ENCODE measurements around the gene TNFRSF8.
A peak's percentile ranks its signal among the peaks of the same experiment; 100 is the strongest.
"Not testable (repeated sequence)": the region's sequence is repeated elsewhere in the genome, so short reads cannot be mapped to it uniquely, and the experiment has no call there.

TNFRSF8 gene

DNA sequence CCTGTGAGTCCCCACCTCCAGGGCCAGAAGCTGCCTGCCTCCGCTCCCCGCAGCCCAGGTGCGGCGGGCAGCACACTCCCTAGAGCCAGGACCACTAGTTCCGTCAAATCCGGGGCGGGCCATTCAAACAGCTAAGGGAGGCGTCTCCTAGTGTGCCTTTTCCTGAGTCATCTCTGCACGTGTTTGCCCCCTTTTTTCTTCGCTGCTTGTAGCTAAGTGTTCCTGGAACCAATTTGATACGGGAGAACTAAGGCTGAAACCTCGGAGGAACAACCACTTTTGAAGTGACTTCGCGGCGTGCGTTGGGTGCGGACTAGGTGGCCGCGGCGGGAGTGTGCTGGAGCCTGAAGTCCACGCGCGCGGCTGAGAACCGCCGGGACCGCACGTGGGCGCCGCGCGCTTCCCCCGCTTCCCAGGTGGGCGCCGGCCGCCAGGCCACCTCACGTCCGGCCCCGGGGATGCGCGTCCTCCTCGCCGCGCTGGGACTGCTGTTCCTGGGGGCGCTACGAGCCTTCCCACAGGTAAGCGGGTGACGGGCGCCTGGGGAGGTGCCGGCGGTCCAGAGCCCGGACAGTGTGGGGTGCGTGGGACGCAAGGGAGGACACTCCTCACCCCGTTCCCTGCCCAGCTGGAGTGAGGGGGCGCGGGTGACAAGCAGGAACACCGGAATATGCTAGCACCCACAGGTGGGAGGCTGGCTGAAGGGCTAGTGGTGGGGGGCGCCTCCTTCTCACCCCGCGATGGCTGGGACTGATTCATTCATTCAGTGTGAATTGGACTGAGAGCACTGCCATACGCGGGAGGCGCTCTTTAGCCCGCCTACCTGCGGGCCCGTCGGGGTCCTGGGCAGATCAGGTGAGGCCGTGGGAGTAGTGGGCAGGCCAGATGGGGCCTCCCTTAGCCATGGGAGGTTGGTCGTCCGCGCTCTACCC, at the start of gene TNFRSF8:
TSS of gene TNFRSF8 (plus strand) at position 163 of the 932 bp plus-strand sequence. CDS start at position 459, 296 bp downstream.
- no peak for DNase-seq (ENCODE audit: low read depth in 2 of 2)

DNA sequence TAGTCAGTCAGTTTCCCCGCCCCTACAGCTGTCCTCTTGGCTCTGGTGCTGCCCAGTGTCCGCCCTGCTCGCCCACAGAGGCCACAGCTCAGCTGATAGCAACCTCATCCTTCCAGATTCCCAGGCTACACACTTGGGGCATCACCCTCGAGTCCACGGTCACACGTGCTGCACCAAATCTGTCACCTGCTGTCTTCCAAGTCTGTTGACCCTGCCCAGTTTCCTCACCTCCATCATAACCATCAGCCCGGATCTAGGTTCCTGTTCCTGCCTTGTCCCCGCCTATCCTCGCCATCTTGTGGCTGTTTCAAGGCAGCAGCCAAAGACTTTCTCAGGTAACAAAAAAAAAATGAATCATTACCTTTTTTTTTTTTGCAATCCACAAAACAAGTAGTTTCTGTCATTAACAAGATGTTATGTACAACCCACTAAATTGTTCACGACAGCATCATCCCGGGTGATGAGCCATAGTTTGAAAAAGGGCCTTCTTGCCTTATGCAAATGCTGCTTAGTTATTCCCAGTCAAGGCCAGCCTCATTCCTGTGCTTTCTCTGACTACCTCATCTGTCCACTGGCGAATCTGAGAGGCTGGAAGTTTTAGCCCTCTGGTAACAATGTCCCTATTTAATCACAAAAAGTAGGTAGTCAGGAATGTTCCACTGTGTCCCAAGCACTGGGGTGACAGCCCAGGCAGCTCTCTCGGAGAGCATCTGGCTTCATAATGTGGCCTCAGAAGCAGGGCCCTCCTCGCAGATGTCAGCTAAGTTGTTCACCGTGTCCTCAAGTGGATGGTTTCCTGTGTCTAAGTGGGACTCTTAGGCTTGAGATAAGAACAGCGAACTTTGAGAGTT, 48.7 kb upstream of the TNFRSF8 start:
- DNase-seq (ENCODE audit: low read depth in 2 of 2), result no peak

DNA sequence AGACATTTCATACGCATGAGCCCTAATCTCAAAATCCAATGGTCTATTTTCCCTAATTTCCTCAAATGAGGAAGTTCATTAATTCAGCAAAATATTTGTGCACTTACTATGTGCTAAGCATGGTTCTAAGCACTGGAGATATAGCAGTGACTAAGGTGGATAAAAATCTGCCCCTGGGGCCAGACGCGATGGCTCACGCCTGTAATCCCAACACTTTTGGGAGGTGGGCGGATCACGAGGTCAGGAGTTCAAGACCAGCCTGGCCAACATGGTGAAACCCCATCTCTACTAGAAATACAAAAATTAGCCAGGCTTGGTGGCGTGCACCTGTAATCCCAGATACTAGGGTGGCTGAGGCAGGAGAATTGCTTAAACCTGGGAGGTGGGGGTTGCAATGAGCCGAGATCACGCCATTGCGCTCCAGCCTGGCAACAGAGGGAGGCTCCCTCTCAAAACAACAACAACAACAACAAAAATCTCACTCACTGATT, 48.1 kb upstream of the TNFRSF8 start:
- DNase-seq (ENCODE audit: low read depth in 2 of 2), result no peak

DNA sequence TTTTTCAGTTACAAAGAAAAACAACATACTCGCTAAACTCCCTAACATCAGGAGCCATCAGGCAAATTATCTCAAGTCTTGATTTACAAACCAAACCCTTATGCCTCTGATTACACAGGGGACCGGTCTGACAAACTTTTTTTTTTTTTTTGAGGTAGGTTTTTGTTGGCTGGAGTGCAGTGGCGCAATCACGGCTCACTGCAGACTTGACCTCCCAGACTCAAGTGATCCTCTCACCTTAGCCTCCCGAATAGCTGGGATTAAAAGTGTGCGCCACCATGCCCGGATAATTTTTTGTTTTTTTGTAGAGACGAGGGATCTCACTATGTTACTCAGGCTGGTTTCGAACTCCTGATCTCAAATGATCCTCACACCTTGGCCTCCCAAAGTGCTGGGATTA, 47.6 kb upstream of the TNFRSF8 start:
- DNase-seq (ENCODE audit: low read depth in 2 of 2), result no peak

DNA sequence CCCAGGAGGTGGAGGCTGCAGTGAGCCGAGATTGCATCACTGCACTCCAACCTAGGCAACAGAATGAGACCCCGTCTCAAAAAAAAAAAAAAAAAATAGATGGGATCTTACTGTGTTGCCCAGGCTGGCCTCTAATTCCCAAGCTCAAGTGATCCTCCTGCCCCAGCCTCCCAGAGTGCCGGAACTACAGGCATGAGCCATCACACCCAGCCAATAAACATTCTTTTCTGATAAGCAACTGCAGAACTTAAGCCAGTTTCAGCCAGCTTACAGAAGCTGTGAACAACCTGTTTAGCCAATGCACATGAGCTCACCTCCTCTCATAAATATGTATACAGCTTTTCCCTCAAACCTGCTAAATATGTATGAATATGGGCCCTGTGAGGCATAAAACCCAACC, 46.9 kb upstream of the TNFRSF8 start:
- no peak for DNase-seq (ENCODE audit: low read depth in 2 of 2)

DNA sequence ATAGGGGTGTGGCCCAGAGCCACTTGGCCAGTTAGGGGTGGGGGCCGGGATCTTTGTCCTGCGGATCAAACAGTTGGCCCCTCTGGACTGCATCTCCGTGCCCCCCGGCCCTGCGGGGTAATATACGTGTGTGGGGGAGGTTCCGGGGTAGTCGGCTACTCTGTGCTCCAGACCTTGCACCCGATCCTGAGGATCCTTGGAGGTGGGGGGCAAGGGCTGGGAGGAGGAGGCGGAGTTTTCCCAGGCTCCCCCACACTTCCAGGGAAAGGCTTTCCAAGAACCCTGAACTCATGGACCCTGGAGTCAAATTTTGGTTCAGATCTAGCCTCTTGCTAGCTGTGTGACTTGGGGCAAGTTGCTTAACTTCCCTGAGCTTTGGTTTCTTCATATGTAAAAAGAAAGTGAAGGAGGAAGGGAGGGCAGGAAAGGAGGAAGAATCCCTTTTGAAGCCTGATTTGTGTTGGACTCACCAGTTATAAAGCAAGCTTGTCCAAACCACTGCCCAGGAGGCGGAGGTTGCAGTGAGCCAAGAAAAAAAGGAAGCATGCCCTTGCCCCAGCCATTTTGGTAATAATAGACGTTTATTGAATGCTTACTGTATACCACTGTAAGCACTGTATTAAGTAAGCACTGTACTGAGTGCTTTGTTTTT, 43.1 kb upstream of the TNFRSF8 start:
- no peak for DNase-seq (ENCODE audit: low read depth in 2 of 2)

DNA sequence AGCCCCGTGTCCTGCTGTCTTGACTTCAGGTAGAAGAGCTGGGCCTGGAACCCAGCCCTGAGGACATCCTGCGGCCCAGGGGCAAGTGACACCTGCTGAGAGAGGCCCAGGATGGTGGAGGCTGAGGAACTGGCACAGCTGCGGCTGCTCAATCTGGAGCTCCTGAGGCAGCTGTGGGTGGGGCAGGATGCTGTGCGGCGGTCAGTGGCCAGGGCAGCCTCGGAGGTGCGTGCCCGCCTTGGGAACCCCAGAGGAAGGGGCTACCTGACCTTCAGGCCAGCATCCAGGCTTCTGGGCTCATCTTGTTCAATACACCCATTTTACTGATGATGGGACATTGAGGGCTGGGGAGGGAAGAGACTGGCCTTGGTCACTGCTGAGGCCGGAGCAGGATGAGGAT, 41.5 kb upstream of the TNFRSF8 start:
- no peak for DNase-seq (ENCODE audit: low read depth in 2 of 2)

DNA sequence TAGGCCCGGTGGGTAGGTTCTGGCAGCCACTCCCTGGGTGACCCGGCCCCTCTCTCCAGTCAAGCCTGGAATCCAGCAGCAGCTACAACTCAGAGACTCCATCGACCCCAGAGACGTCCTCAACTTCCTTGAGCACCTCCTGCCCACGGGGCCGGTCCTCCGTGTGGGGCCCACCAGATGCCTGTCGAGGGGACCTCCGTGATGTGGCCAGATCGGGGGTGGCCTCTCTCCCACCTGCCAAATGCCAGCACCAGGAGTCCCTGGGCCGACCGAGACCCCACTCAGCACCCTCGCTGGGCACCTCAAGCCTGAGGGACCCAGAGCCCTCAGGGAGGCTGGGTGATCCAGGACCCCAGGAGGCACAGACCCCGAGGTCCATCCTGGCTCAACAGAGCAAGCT, 41.1 kb upstream of the TNFRSF8 start:
- DNase-seq (ENCODE audit: low read depth in 2 of 2), result no peak

DNA sequence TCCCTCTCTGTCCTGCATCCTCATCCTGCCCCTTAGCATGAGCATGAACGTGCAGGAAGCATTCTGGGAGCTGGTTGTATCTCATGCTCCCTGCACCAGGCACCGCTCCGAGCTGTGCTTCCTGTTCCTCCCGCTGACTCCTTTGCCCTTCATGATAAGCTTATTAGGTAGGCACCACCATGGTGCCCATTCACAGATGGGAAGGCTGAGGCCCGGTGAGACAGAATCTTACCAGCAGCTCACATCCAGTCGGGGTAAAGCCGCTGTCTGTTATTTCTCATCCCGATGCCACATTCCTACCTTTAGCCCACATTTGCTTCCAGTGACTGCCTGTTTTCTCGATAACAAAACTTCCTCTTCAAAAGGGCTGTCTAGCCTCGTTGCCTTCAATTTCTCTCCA, 36.5 kb upstream of the TNFRSF8 start:
- no peak for DNase-seq (ENCODE audit: low read depth in 2 of 2)

DNA sequence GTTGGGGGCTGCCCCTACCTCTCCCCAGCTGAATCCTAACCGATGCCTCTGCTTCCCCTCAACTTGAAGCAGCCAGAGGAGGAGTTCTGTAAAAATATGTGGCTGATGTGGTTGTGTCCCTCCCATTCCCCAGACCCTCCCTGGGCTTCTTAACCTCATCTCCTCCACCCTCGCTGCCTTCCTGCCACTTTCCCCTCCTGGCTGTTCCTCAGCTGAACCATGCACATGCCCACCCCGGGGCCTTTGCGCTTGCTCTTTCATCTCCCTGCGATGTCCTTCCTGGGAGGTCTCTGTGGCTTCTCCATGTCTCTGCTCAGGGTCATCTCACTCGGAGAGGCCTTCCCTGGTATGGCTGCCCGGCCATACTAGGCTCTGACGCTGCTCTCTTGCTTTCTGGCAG, 34.9 kb upstream of the TNFRSF8 start:
- DNase-seq (ENCODE audit: low read depth in 2 of 2), result no peak

DNA sequence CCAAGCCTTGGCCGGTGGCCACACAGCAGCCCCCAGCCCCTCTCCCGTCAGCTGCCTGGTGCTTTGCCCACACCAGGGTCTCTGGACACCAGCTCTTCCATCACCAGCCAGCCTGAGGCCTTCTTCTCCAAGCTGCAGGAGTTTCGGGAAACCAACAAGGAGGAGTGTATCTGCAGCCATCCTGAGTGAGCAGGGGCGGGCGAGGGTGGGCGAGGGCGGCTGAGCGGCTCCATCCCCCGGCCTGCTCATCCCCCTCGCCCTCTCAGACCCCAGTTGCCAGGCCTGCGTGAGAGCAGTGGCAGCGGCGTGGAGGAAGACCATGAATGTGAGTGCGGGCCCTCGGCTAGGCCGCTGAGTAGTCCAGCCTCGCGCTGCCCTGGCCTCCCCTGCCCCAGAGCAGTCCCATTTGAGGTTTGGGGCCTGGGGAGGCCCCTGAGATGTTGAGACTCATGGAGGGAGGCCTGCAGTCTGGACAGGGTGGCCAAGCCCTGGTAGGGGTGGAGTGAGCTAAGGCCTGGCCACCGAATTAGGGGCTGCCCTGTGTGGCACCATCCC, 34.1 kb upstream of the TNFRSF8 start:
- no peak for DNase-seq (ENCODE audit: low read depth in 2 of 2)

DNA sequence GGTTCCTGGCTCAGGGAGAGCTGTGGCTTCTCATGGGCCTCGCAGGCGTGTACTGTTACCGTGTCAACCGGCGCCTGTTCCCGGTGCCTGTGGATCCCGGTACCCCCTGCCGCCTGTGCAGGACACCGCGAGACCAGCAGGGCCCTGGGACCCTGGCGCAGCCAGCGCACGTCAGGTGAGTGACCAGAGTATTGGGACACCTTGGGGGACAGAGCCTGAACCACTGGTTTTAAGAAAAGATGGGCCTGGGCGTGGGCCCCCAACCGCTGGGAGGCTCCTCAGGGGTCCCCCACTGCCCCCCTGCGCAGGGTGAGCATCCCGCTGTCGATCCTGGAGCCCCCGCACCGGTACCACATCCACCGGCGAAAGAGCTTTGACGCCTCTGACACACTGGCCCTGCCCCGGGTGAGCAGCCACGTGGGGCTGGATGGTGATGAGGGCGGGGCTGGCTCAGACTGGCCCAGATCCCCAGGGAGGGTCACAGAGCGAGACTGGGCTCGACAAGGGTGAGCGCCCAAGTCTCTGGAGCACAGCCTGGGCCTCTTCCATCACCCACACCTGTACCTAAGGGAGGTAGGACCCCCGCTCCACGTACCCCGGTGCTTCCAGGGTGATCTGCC, 33.3 kb upstream of the TNFRSF8 start:
- no peak for DNase-seq (ENCODE audit: low read depth in 2 of 2)

DNA sequence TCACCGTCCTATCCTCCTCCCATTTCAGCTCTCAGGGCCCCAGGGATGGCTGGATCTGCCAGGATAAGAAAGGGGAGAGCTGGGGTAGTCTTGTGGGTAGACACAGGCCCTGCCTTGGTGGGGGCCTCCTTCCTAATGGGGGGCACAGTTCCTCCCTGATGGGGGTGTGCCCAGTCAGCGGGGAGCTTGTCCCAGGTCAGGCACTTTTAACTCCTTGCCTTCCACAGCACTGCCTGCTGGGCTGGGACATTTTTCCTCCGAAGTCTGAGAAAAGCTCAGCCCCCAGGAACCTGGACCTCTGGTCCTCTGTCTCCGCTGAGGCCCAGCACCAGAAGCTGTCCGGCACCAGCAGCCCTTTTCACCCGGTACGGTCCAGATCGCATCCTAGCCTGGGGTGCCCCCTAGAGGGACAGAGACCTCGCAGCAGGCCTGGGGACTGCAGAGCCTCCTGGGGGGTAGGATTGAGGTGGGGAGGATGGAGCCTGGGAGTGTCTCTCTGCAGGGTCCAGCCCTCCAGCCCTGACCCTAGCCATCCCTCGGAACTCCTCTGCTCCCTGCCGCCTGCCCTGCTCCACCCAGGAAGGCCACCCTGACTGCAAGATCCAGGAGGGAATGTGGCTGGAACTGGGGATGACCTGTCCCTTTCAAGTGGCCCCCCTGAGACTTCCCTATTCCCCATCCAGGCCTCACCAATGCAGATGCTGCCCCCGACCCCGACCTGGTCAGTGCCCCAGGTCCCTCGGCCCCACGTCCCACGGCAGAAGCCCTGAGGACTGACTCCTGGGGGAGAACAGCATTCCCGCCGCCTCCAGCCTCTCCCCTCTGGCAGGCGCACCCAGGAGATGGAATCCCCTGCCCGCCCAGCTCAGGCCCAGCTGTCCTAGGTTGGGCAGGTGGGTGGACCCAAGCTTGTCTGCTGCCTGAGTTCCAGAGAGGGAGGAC, 31.8 kb upstream of the TNFRSF8 start:
- peak in 1 of 2 donors; percentile 51 for DNase-seq (ENCODE audit: low read depth in 2 of 2)

DNA sequence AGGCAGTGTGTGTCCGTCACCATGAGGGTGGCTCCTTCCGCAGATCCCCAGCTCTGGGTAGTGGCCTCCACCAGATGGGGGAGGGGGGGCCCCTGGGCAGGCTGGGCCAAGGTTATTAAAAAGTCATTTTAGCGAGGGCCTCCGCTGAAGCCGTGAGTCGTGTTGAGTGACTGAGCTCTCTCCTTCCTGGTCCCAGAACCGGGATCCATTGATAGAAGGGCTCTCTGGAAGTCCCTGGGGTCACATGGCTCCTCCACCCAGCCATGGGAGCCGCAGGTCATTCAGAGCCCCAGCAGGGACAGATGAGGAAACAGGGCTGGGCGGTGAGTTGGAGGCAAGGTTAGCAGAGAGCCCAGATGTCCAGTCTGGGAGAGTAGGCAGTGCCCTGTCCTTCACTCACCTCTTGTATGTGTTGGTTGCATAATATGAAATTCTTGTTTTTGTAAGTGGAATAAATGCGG, 30.9 kb upstream of the TNFRSF8 start:
- no peak for DNase-seq (ENCODE audit: low read depth in 2 of 2)

DNA sequence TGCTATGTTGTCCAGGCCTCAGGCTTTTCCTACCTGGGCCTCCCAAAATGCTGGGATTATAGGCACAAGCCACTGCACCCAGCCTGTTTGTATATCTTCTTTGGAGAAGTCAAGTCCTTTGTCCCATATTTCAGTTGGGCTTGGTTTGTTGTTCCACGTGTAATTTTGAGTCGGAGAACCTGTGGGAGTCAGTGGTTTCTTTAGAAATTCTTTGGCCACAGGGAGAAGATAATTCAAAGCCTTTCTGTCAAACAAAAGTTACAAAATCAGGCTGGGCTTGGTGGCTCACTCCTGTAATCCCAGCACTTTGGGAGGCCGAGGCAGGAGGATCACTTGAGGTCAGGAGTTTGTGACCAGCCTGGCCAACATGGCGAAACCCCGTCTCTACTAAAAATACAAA, 29.7 kb upstream of the TNFRSF8 start:
- DNase-seq (ENCODE audit: low read depth in 2 of 2), result not testable (repeated sequence)

DNA sequence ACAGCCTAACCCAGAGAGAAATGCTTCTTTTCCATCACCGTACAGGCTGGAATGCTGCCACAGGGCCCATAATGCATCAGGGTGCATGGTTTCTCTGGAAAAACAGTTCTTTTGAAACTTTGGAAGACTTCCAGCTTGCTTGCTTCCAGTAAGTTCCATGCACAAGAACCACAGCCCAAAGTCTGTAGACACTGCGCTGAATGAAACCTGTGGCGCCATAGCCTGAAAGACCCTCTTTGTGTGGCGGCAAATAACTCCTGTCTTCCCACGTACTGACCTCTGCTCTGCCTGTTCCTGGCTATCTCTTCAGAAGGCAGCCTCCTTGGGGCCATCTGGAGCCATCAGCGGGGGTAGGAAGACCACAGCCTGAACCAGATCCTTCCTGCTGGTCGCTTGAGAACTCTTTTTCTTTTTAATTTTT, 28.7 kb upstream of the TNFRSF8 start:
- no peak for DNase-seq (ENCODE audit: low read depth in 2 of 2)

DNA sequence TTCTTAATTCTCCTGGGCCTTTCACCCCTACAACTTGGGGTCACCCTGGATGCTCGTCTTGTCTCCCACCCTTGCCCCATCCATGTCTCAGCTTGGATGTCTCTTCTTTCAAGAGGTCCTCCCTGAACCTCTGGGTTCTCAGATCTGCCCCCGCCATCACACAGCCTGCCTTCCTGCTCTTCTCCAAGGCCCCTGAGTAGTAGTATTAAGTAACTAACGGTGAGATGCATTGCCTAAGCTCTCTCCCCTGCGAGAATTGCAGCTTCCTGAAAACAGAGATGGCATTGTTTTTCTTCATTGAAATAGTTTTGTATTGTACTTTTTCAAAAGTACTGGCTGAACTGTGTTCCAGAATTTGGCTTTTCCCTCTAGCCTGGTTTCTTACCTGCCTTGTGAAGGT, 27.8 kb upstream of the TNFRSF8 start:
- no peak for DNase-seq (ENCODE audit: low read depth in 2 of 2)

DNA sequence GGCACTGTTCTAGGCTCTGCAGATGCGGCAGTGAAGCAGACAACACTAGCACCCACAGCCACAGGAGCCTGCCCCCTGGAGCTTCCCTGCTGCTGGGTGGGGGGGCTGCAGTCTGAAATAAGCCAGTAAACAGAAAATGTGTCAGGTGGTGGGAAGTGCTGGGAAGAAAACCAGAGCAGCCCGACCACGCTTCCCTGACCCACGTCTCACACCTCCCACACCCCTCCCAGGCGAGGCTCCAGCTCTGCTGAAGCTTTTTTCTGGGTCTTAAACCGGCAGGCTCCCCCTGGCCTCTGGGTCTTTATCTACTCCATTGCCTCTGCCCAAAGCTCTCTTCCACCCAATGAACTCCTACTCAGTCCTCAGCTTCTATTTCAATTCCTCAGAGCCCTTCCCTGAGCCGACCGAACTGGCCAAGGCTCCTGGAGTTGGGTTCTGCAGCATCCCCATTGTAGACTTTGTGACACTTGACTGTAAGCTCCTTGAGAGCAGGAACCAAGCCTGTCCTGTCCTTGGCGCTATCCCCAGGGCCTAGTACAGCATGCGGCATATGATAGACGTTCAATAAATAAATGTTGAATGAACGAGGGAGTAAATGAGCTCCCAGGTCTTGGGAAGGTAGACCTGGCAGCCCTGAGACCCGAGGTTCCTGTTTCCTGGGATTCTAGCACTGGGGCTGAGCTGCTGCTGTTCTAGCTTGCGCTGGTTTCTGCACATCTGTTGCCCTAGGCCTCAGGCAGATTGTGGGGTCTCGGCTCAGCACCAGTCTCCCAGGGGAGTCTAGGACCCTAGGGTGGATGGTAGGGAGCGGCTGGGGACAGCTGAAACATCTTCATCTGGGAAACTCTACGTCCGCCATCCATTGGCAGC, 25.4 kb upstream of the TNFRSF8 start:
- DNase-seq (ENCODE audit: low read depth in 2 of 2), result no peak

Measured in stimulated activated CD4-positive, alpha-beta T cell treated with anti-CD3 and anti-CD28 coated beads, Interleukin-15, amount 100 ng/mL, for 48 hours (primary cell).